Stomach (tissue), 4 donors: ENCODE measurements around the gene TRIM59.

ENCODE experiments used
- CTCF ChIP-seq, 7 experiments: fragments of 450-650 bp in 4 of 7; fragments of 200-600 bp in 3 of 7; sonication (generic) in 3 of 7; IDR thresholded peaks; one replicate each; pipeline ENCODE4 v1.5.1; 2016 to 2019; ENCODE audit warnings: antibody characterized with exemption in 7 of 7, control low read depth in 2 of 7, mild to moderate bottlenecking in 1 of 7
- POLR2A ChIP-seq, 4 donors: fragments of 450-650 bp; IDR thresholded peaks; one replicate each; pipeline ENCODE4 v1.6.1; 2016; ENCODE audit warnings: antibody characterized with exemption in 4 of 4, control low read depth in 2 of 4, mild to moderate bottlenecking in 1 of 4, moderate library complexity in 1 of 4
- POLR2AphosphoS5 ChIP-seq, 3 donors: sonication (generic); formaldehyde crosslinking; IDR thresholded peaks; one replicate each; pipeline ENCODE4 v1.6.1; 2016; ENCODE audit warnings: antibody characterized with exemption in 3 of 3

GRCh38 chr3:160398820-160399124, 50.8 kb downstream of the TRIM59 start:
- TF ChIP-seq POLR2AphosphoS5 (IDR thresholded peaks at IDR 0.05) (no peak), CTCF (IDR thresholded peaks at IDR 0.05) (no peak), POLR2A (IDR thresholded peaks at IDR 0.05) (no peak)
